Activated CD8-positive, alpha-beta T cell treated with anti-CD3 and anti-CD28 coated beads for 36 hours (primary cell): ENCODE results near the gene GRID1. TPM values are rescaled to one million over a fixed set of nuclear protein-coding genes. Genes with fewer than 3 reads are reported as not detected.

Source experiments
- ATAC-seq: fragments of 200-7000 bp; cut with Tn5 transposase; one replicate; pipeline ENCODE4 v1.10.0; 2021; ENCODE audit warnings: mild to moderate bottlenecking, moderate library complexity
- CTCF ChIA-PET: fragments of 350-600 bp; sonication (Branson Sonifier 250); formaldehyde crosslinking; loops from one replicate; lab custom pipeline; 2021; ENCODE audit warnings: antibody characterized with exemption; lab: Charles Lee
- POLR2A ChIA-PET: fragments of 350-600 bp; sonication (Branson Sonifier 250); formaldehyde crosslinking; loops from one replicate; lab custom pipeline; 2021; ENCODE audit warnings: antibody characterized with exemption; lab: Charles Lee
- DNase-seq: peaks from one replicate; pipeline ENCODE4 v3.0.0-alpha.2; 2020
- H3K27ac Mint-ChIP-seq: one replicate; pipeline ENCODE4 v1.8.0; 2021; ENCODE audit warnings: mild to moderate bottlenecking, mixed read lengths
- H3K27me3 Mint-ChIP-seq: one replicate; pipeline ENCODE4 v1.8.0; 2021; ENCODE audit warnings: mixed read lengths
- H3K36me3 Mint-ChIP-seq: one replicate; pipeline ENCODE4 v1.8.0; 2021; ENCODE audit warnings: low read depth, mixed read lengths
- H3K4me1 Mint-ChIP-seq: one replicate; pipeline ENCODE4 v1.8.0; 2021; ENCODE audit warnings: low read depth, mixed read lengths
- H3K4me3 Mint-ChIP-seq: one replicate; pipeline ENCODE4 v1.8.0; 2021; ENCODE audit warnings: mild to moderate bottlenecking, moderate library complexity, mixed read lengths
- H3K9me3 Mint-ChIP-seq: one replicate; pipeline ENCODE4 v1.8.0; 2021; ENCODE audit warnings: mixed read lengths
- CTCF ChIP-seq: fragments of 200-600 bp; IDR thresholded peaks from one replicate; pipeline ENCODE4 v1.8.0; 2022; ENCODE audit warnings: antibody characterized with exemption, mild to moderate bottlenecking
- intact Hi-C: fragments of 100-400 bp; cut with micrococcal nuclease; formaldehyde crosslinking; loops from one replicate; pipeline ENCODE4 v1.10.0; 2022
- total RNA-seq, 2 experiments: library from RNA; stranded (reverse); gene quantifications; one replicate each; pipeline ENCODE4 v1.2.3, GENCODE V29; 2021

The GRID1 gene
- total RNA-seq, 2 experiments from 2014 or later: not detected

GRCh38 chr10:86399879-86400704, 33.5 kb upstream of the GRID1 start:
- POLR2A ChIA-PET: interaction anchor here (0.7 to 4.4 kb wide), 20 partner anchors 9 to 204 kb away, joined by 3 to 32 read pairs (median 4); partner anchors contain the start of gene WAPL
- DNase-seq (peak; percentile 98), ATAC-seq (peak; percentile 90)
- no peaks in the 10 kb centered on the region for H3K36me3 Mint-ChIP-seq
- CTCF ChIA-PET: interaction anchor here (0.6 to 4.2 kb wide), 43 partner anchors 8 to 244 kb away, joined by 3 to 71 read pairs (median 5); partner anchors contain the start of gene WAPL
- peak; percentile 88 for TF ChIP-seq CTCF
- H3K27ac Mint-ChIP-seq: peak overlapping the region; percentile 90
- H3K4me1 Mint-ChIP-seq: peaks cover 21% of the 10 kb centered on the region
- no peaks in the 10 kb centered on the region for H3K27me3 Mint-ChIP-seq
- peak overlapping the region; percentile 88 for H3K4me3 Mint-ChIP-seq
- peaks cover 2% of the 10 kb centered on the region for H3K9me3 Mint-ChIP-seq
- intact Hi-C loops: loop anchor here (1.0 to 10.0 kb wide), 3 partner anchors 45 to 185 kb away; partner anchors contain the start of gene WAPL

- POLR2A ChIA-PET: interaction anchor here (0.7 to 4.4 kb wide), 15 partner anchors 9 to 190 kb away, joined by 3 to 32 read pairs (median 5); partner anchors contain the start of gene WAPL
- intact Hi-C loops: loop anchor here (10.0 kb wide), 1 partner anchor 45 kb away; no protein-coding TSS in a partner anchor
- no peak for ATAC-seq
- Mint-ChIP-seq H3K4me1 (peaks cover 21% of the 10 kb centered on the region), H3K9me3 (peaks cover 2% of the 10 kb centered on the region), H3K27ac (peak overlapping the region; percentile 84), H3K27me3 (no peaks in the 10 kb centered on the region), H3K4me3 (peak overlapping the region; percentile 88), H3K36me3 (no peaks in the 10 kb centered on the region)
- CTCF ChIA-PET: interaction anchor here (0.8 to 4.2 kb wide), 23 partner anchors 8 to 189 kb away, joined by 3 to 71 read pairs (median 8); partner anchors contain the start of gene WAPL
- DNase-seq: no peak
- no peak for TF ChIP-seq CTCF
Observed at GRCh38 chr10:86399514-86399878, 32.9 kb upstream of the GRID1 start.

- intact Hi-C loops: loop anchor here (10.0 kb wide), 1 partner anchor 48 kb away; no protein-coding TSS in a partner anchor
- H3K36me3 Mint-ChIP-seq: no peaks in the 10 kb centered on the region
- ATAC-seq: no peak
Observed at GRCh38 chr10:86397120-86397519, 30.5 kb upstream of the GRID1 start.

GRCh38 chr10:86393862-86394455, 27.4 kb upstream of the GRID1 start:
- intact Hi-C loops: loop anchor here (10.0 kb wide), 1 partner anchor 51 kb away; no protein-coding TSS in a partner anchor
- ATAC-seq: no peak
- TF ChIP-seq CTCF: no peak
- Mint-ChIP-seq H3K27ac (no peak overlapping the region), H3K27me3 (peaks cover 4% of the 10 kb centered on the region), H3K9me3 (no peaks in the 10 kb centered on the region), H3K36me3 (no peaks in the 10 kb centered on the region), H3K4me1 (peaks cover 2% of the 10 kb centered on the region), H3K4me3 (no peak overlapping the region)
- POLR2A ChIA-PET: interaction anchor here (0.5 kb wide), 1 partner anchor 176 kb away, joined by 3 read pairs; no protein-coding TSS in a partner anchor
- CTCF ChIA-PET: interaction anchor here (1.0 to 1.2 kb wide), 2 partner anchors 17 to 192 kb away, joined by 3 read pairs; no protein-coding TSS in a partner anchor
- no peak for DNase-seq

More at GRCh38 chr10:86397120-86397519, 30.5 kb upstream of the GRID1 start:
- no peak for DNase-seq
- ChIA-PET CTCF (interaction anchor here (1.5 kb wide), 1 partner anchor 188 kb away, joined by 9 read pairs; no protein-coding TSS in a partner anchor), POLR2A (no interaction called here)
- Mint-ChIP-seq H3K27ac (no peak overlapping the region), H3K27me3 (no peaks in the 10 kb centered on the region), H3K4me3 (no peak overlapping the region), H3K9me3 (no peaks in the 10 kb centered on the region), H3K4me1 (peaks cover 14% of the 10 kb centered on the region)
- no peak for TF ChIP-seq CTCF
